ENCODE measurements around the gene IFTAP. TPM values are rescaled to one million over a fixed set of nuclear protein-coding genes. Genes with fewer than 3 reads are reported as not detected.
"Not testable (repeated sequence)": the region's sequence is repeated elsewhere in the genome, so short reads cannot be mapped to it uniquely, and the experiment has no call there.

The IFTAP gene
- total RNA-seq, 1 donor from 2014 or later, result 0.75 TPM

- intact Hi-C loops (cut with micrococcal nuclease), result no loop called here
- Mint-ChIP-seq H3K27me3 (ENCODE audit: low read depth) (no peaks in the 10 kb centered on the region), H3K36me3 (ENCODE audit: low read depth) (no peaks in the 10 kb centered on the region), H3K27ac (no peak overlapping the region), H3K9me3 (no peaks in the 10 kb centered on the region), H3K4me1 (ENCODE audit: low read depth) (peaks cover 4% of the 10 kb centered on the region), H3K4me3 (ENCODE audit: low read depth) (no peak overlapping the region)
- DNase-seq (ENCODE audit: low spot score), result no peak
Measured at GRCh38 chr11:36628141-36628540, 33.8 kb downstream of the IFTAP start.

DNA sequence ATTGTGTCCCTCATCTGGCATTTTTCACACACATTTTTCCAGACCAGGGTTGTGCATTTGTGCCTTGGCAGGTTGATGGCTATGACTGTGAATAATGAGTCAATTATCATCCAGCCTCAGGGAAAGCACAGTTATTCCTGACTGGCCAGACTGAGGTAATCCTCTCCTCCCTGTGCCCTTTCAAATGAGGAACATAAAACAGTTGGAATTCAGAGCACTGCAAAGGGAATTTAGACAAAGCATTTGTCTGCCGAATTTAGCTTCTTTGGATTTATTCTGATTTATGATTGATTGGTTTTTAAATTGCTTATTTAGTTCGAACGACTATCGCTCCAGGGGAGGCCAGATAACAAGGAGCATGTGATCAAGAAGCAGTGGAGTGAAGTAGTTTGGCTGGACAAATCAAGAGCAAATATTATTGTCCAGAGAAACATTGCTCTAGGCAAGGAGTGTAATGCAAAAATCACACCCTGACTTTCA lies 34.5 kb downstream of the IFTAP start:
- intact Hi-C loops (cut with micrococcal nuclease), result no loop called here
- peaks cover 4% of the 10 kb centered on the region for H3K4me1 Mint-ChIP-seq (ENCODE audit: low read depth)
- no peaks in the 10 kb centered on the region for H3K27me3 Mint-ChIP-seq (ENCODE audit: low read depth)

DNA sequence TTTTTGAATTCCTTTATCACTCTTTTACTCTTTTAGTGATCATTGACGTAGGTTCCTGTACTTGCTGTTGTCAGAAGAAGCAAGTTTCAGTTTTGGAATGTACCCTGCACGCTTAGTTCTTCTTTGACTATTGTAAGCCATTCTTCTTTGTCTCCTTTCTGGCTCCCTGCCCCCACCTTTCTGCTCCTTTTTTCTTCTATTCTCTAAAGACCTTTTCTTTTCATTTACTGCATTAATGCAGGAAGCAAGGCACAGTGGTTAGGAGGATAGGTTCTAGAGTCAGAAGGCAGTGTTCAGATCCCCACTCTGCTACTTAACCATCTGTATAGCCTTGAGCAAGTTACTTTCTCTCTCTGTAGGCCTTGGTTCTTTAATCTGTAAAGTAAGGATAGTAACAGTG lies 37.5 kb downstream of the IFTAP start:
- H3K27ac Mint-ChIP-seq, result no peak overlapping the region
- no peaks in the 10 kb centered on the region for H3K27me3 Mint-ChIP-seq (ENCODE audit: low read depth)
- DNase-seq (ENCODE audit: low spot score), result no peak
- no peaks in the 10 kb centered on the region for H3K9me3 Mint-ChIP-seq
- no peak overlapping the region for H3K4me3 Mint-ChIP-seq (ENCODE audit: low read depth)
- H3K36me3 Mint-ChIP-seq (ENCODE audit: low read depth), result no peaks in the 10 kb centered on the region
- intact Hi-C loops (cut with micrococcal nuclease), result no loop called here
- peaks cover 4% of the 10 kb centered on the region for H3K4me1 Mint-ChIP-seq (ENCODE audit: low read depth)

More for the DNA sequence above, 34.5 kb downstream of the IFTAP start:
- Mint-ChIP-seq H3K9me3 (no peaks in the 10 kb centered on the region), H3K36me3 (ENCODE audit: low read depth) (no peaks in the 10 kb centered on the region), H3K4me3 (ENCODE audit: low read depth) (no peak overlapping the region), H3K27ac (no peak overlapping the region)
- no peak for DNase-seq (ENCODE audit: low spot score)

GRCh38 chr11:36635066-36635862 lies 41.0 kb downstream of the IFTAP start:
- Mint-ChIP-seq H3K36me3 (ENCODE audit: low read depth) (no peaks in the 10 kb centered on the region), H3K27ac (no peak overlapping the region), H3K27me3 (ENCODE audit: low read depth) (no peaks in the 10 kb centered on the region), H3K4me3 (ENCODE audit: low read depth) (no peak overlapping the region), H3K4me1 (ENCODE audit: low read depth) (peaks cover 4% of the 10 kb centered on the region), H3K9me3 (no peaks in the 10 kb centered on the region)
- DNase-seq (ENCODE audit: low spot score), result no peak
- intact Hi-C loops (cut with micrococcal nuclease), result no loop called here

GRCh38 chr11:36638556-36638955 lies 44.3 kb downstream of the IFTAP start:
- Mint-ChIP-seq H3K36me3 (ENCODE audit: low read depth) (no peaks in the 10 kb centered on the region), H3K4me3 (ENCODE audit: low read depth) (no peak overlapping the region), H3K9me3 (no peaks in the 10 kb centered on the region), H3K27me3 (ENCODE audit: low read depth) (no peaks in the 10 kb centered on the region), H3K4me1 (ENCODE audit: low read depth) (no peaks in the 10 kb centered on the region), H3K27ac (no peak overlapping the region)
- no peak for DNase-seq (ENCODE audit: low spot score)
- intact Hi-C loops (cut with micrococcal nuclease), result no loop called here

GRCh38 chr11:36657610-36658267 lies 63.4 kb downstream of the IFTAP start:
- DNase-seq (ENCODE audit: low spot score), result no peak
- Mint-ChIP-seq H3K4me3 (ENCODE audit: low read depth) (no peak overlapping the region), H3K9me3 (peaks cover 5% of the 10 kb centered on the region), H3K36me3 (ENCODE audit: low read depth) (no peaks in the 10 kb centered on the region), H3K4me1 (ENCODE audit: low read depth) (no peaks in the 10 kb centered on the region), H3K27me3 (ENCODE audit: low read depth) (no peaks in the 10 kb centered on the region), H3K27ac (no peak overlapping the region)
- intact Hi-C loops (cut with micrococcal nuclease), result no loop called here

DNA sequence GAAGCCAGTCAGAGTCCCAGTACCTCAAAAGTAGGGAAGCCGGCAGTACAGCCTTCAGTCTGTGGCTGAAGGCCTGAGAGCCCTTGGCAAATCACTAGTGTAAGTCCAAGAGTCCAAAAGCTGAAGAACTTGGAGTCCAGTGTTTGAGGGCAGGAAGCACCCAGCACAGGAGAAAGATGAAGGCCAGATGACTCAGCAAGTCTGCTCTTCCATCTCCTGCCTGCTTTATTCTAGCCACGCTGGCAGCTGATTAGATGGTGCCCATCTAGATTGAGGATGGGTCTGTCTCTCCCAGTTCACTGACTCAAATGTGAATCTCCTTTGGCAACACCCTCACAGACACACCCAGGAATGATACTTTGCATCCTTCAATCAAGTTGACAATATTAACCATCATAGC lies 67.1 kb downstream of the IFTAP start:
- peaks cover 14% of the 10 kb centered on the region for H3K9me3 Mint-ChIP-seq
- H3K4me3 Mint-ChIP-seq (ENCODE audit: low read depth); H3K27me3 Mint-ChIP-seq (ENCODE audit: low read depth); DNase-seq (ENCODE audit: low spot score); H3K27ac Mint-ChIP-seq; H3K4me1 Mint-ChIP-seq (ENCODE audit: low read depth); intact Hi-C loops (cut with micrococcal nuclease); H3K36me3 Mint-ChIP-seq (ENCODE audit: low read depth): not testable (repeated sequence)

- no peak for DNase-seq (ENCODE audit: low spot score)
- no peaks in the 10 kb centered on the region for H3K27me3 Mint-ChIP-seq (ENCODE audit: low read depth)
- H3K9me3 Mint-ChIP-seq, result no peaks in the 10 kb centered on the region
- H3K27ac Mint-ChIP-seq, result no peak overlapping the region
- H3K4me1 Mint-ChIP-seq (ENCODE audit: low read depth), result no peaks in the 10 kb centered on the region
- H3K36me3 Mint-ChIP-seq (ENCODE audit: low read depth), result no peaks in the 10 kb centered on the region
- intact Hi-C loops (cut with micrococcal nuclease), result loop anchor here (1.0 kb wide), 2 partner anchors 109 to 381 kb away; no protein-coding TSS in a partner anchor
- no peak overlapping the region for H3K4me3 Mint-ChIP-seq (ENCODE audit: low read depth)
Measured at GRCh38 chr11:36672815-36673450, 78.6 kb downstream of the IFTAP start.

DNA sequence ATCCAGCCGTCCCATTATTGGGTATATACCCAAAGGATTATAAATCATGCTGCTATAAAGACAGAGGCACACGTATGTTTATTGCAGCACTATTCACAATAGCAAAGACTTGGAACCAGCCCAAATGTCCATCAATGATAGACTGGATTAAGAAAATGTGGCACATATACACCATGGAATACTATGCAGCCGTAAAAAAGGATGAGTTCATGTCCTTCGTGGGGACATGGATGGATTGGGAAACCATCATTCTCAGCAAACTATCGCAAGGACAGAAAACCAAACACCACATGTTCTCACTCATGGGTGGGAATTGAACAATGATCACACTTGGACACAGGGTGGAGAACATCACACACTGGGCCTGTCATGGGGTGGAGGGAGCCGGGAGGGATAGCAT lies 85.2 kb downstream of the IFTAP start:
- intact Hi-C loops (cut with micrococcal nuclease); H3K4me1 Mint-ChIP-seq (ENCODE audit: low read depth); DNase-seq (ENCODE audit: low spot score); H3K27ac Mint-ChIP-seq; H3K36me3 Mint-ChIP-seq (ENCODE audit: low read depth); H3K4me3 Mint-ChIP-seq (ENCODE audit: low read depth); H3K9me3 Mint-ChIP-seq: not testable (repeated sequence)
- H3K27me3 Mint-ChIP-seq (ENCODE audit: low read depth), result peaks cover 11% of the 10 kb centered on the region

DNA sequence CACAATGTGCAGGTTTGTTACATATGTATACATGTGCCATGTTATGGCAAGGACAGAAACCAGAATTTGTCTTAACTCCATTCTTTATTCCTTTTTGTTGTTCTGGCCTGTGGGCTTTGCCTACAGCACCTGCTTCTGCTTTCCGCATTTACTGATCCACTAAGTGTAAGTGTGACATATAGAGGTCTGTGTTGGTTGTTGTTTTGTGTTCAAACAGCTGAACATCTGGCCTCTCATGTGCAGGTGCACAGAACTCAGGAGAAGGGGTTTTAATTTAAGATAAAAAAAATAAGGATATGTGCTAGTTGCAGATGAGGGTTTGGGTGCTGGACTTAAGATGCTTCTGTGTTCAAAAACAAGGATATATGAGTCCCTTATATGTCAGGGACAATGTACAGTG lies 89.5 kb downstream of the IFTAP start:
- intact Hi-C loops (cut with micrococcal nuclease), result no loop called here
- no peak overlapping the region for H3K27ac Mint-ChIP-seq

GRCh38 chr11:36684840-36685801 lies 90.8 kb downstream of the IFTAP start:
- peak; percentile 10 for DNase-seq (ENCODE audit: low spot score)
- no peak overlapping the region for H3K27ac Mint-ChIP-seq
- H3K9me3 Mint-ChIP-seq, result no peaks in the 10 kb centered on the region
- H3K4me3 Mint-ChIP-seq (ENCODE audit: low read depth), result no peak overlapping the region
- H3K36me3 Mint-ChIP-seq (ENCODE audit: low read depth), result no peaks in the 10 kb centered on the region
- H3K4me1 Mint-ChIP-seq (ENCODE audit: low read depth), result no peaks in the 10 kb centered on the region
- intact Hi-C loops (cut with micrococcal nuclease), result no loop called here
- H3K27me3 Mint-ChIP-seq (ENCODE audit: low read depth), result peaks cover 41% of the 10 kb centered on the region

More for the DNA sequence above, 89.5 kb downstream of the IFTAP start:
- no peaks in the 10 kb centered on the region for H3K4me1 Mint-ChIP-seq (ENCODE audit: low read depth)
- no peak overlapping the region for H3K4me3 Mint-ChIP-seq (ENCODE audit: low read depth)
- no peak for DNase-seq (ENCODE audit: low spot score)
- H3K36me3 Mint-ChIP-seq (ENCODE audit: low read depth), result no peaks in the 10 kb centered on the region
- H3K9me3 Mint-ChIP-seq, result no peaks in the 10 kb centered on the region
- peaks cover 35% of the 10 kb centered on the region for H3K27me3 Mint-ChIP-seq (ENCODE audit: low read depth)

- no peaks in the 10 kb centered on the region for H3K36me3 Mint-ChIP-seq (ENCODE audit: low read depth)
- H3K27me3 Mint-ChIP-seq (ENCODE audit: low read depth), result peaks cover 34% of the 10 kb centered on the region
- H3K4me1 Mint-ChIP-seq (ENCODE audit: low read depth), result no peaks in the 10 kb centered on the region
- H3K9me3 Mint-ChIP-seq, result no peaks in the 10 kb centered on the region
- intact Hi-C loops (cut with micrococcal nuclease), result no loop called here
- no peak overlapping the region for H3K4me3 Mint-ChIP-seq (ENCODE audit: low read depth)
- no peak overlapping the region for H3K27ac Mint-ChIP-seq
- no peak for DNase-seq (ENCODE audit: low spot score)
Measured at GRCh38 chr11:36688132-36688531, 93.8 kb downstream of the IFTAP start.

Data from activated T-helper 2 cell treated with anti-CD3 and anti-CD28 coated beads, Interferon-gamma antibody, Interleukin-2, Interleukin-4, amounts not matched to agents 10 μg/mL and 5 μg/mL and 100 μg/mL, durations not matched to agents 14 hours and 24 hours and 36 hours (primary cell).